ENCODE data around the gene SLC1A2.

DNA sequence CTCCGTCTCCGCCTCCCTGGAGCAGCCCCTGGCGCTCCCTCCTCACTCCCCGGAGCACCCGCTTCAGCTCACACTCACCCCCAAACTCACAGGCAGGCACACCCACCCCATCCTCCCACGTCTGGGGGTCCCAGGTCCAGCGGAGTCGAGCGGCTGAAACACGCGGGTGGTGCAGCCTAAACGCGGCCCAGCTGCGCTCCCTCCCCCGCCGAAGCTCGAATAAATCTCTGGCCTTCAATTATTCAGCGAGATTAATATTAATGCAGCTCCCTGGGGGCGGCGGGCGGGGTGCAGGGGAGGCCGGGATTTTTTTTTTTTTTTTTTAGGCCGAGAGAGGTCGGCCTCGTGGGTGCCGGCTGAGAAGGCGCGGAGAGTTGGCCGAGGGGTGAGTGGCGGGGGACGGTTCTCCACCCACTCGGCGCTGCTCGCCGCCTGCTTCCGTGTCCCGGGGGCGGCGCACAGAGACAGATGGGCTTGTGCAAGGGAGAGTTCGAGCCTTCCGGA, 524 bp upstream of the SLC1A2 start:
- TF ChIP-seq, protein P1, sequence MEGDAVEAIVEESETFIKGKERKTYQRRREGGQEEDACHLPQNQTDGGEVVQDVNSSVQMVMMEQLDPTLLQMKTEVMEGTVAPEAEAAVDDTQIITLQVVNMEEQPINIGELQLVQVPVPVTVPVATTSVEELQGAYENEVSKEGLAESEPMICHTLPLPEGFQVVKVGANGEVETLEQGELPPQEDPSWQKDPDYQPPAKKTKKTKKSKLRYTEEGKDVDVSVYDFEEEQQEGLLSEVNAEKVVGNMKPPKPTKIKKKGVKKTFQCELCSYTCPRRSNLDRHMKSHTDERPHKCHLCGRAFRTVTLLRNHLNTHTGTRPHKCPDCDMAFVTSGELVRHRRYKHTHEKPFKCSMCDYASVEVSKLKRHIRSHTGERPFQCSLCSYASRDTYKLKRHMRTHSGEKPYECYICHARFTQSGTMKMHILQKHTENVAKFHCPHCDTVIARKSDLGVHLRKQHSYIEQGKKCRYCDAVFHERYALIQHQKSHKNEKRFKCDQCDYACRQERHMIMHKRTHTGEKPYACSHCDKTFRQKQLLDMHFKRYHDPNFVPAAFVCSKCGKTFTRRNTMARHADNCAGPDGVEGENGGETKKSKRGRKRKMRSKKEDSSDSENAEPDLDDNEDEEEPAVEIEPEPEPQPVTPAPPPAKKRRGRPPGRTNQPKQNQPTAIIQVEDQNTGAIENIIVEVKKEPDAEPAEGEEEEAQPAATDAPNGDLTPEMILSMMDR (IDR thresholded peaks at IDR 0.05): no peak
- TF ChIP-seq EZH2 (IDR thresholded peaks at IDR 0.05): no peak

Measured in neural progenitor cell (in vitro differentiated cells).